WTC11 (cell line): ENCODE results near the gene TSPAN7. TPM values are rescaled to one million over a fixed set of nuclear protein-coding genes. Genes with fewer than 3 reads are reported as not detected.

Experiments used
- ATAC-seq: fragments of 200-7000 bp; cut with Tn5 transposase; 2 replicates; pipeline ENCODE4 v1.10.0; 2021; ENCODE audit warnings: mild to moderate bottlenecking, moderate library complexity
- CTCF ChIA-PET: fragments of 300-600 bp; sonication (Branson Sonifier 250); formaldehyde crosslinking; loops from one replicate; lab custom pipeline; 2021; ENCODE audit warnings: antibody characterized with exemption; lab: Charles Lee
- POLR2A ChIA-PET: fragments of 350-600 bp; sonication (Branson Sonifier 250); formaldehyde crosslinking; loops from one replicate; lab custom pipeline; 2021; ENCODE audit warnings: antibody characterized with exemption; lab: Charles Lee
- DNase-seq: peaks from one replicate; pipeline ENCODE4 v3.0.0; 2021; ENCODE audit warnings: low spot score
- H3K27ac Mint-ChIP-seq: 2 replicates; pipeline ENCODE4 v1.8.0; 2021; ENCODE audit warnings: mixed read lengths
- H3K27me3 Mint-ChIP-seq: 2 replicates; pipeline ENCODE4 v1.8.0; 2021; ENCODE audit warnings: low read depth, mild to moderate bottlenecking, moderate library complexity, mixed read lengths
- H3K36me3 Mint-ChIP-seq: 2 replicates; pipeline ENCODE4 v1.8.0; 2021; ENCODE audit warnings: mixed read lengths
- H3K4me1 Mint-ChIP-seq: 2 replicates; pipeline ENCODE4 v1.8.0; 2022; ENCODE audit warnings: mixed read lengths
- H3K4me3 Mint-ChIP-seq: 2 replicates; pipeline ENCODE4 v1.8.0; 2021; ENCODE audit warnings: mild to moderate bottlenecking, moderate library complexity, mixed read lengths
- H3K9me3 Mint-ChIP-seq: 2 replicates; pipeline ENCODE4 v1.8.0; 2021; ENCODE audit warnings: mixed read lengths
- ATF2 ChIP-seq: sonication (generic); formaldehyde crosslinking; IDR thresholded peaks from 2 replicates; pipeline ENCODE4 v1.8.1; 2022; ENCODE audit warnings: low read depth, missing genetic modification reagents, borderline replicate concordance
- CDX4 ChIP-seq: fragments of 250-450 bp; sonication (Bioruptor Pico); IDR thresholded peaks from 2 replicates; pipeline ENCODE4 v1.9.0; 2021; ENCODE audit warnings: moderate library complexity, mild to moderate bottlenecking, inconsistent platforms, borderline replicate concordance
- CREB1 ChIP-seq: sonication (generic); formaldehyde crosslinking; IDR thresholded peaks from 2 replicates; pipeline ENCODE4 v1.8.0; 2023; ENCODE audit warnings: mild to moderate bottlenecking, missing genetic modification reagents
- IRF2 ChIP-seq: sonication (generic); formaldehyde crosslinking; IDR thresholded peaks from 2 replicates; pipeline ENCODE4 v1.8.0; 2022; ENCODE audit warnings: low read depth, missing genetic modification reagents, borderline replicate concordance
- JAZF1 ChIP-seq: fragments of 250-450 bp; sonication (Bioruptor Pico); IDR thresholded peaks from 2 replicates; pipeline ENCODE4 v1.9.0; 2021; ENCODE audit warnings: moderate library complexity, mild to moderate bottlenecking, inconsistent platforms
- KAT7 ChIP-seq: sonication (generic); formaldehyde crosslinking; IDR thresholded peaks from 2 replicates; pipeline ENCODE4 v1.8.1; 2023; ENCODE audit warnings: missing genetic modification reagents, mild to moderate bottlenecking, borderline replicate concordance
- NFATC4 ChIP-seq: fragments of 250-450 bp; sonication (Bioruptor Pico); IDR thresholded peaks from 2 replicates; pipeline ENCODE4 v1.9.0; 2021; ENCODE audit warnings: mild to moderate bottlenecking
- NR2C2 ChIP-seq: sonication (generic); formaldehyde crosslinking; IDR thresholded peaks from 2 replicates; pipeline ENCODE4 v1.8.0; 2022; ENCODE audit warnings: mild to moderate bottlenecking, missing genetic modification reagents
- SMAD4 ChIP-seq: sonication (generic); formaldehyde crosslinking; IDR thresholded peaks from 2 replicates; pipeline ENCODE4 v1.8.0; 2022; ENCODE audit warnings: mild to moderate bottlenecking, missing genetic modification reagents
- STAT6 ChIP-seq: sonication (generic); formaldehyde crosslinking; conservative IDR thresholded peaks from 2 replicates; pipeline ENCODE4 v1.8.1; 2023; ENCODE audit warnings: mild to moderate bottlenecking, low read depth, missing genetic modification reagents, moderate library complexity
- TCF7 ChIP-seq: sonication (generic); formaldehyde crosslinking; IDR thresholded peaks from 2 replicates; pipeline ENCODE4 v1.8.0; 2022; ENCODE audit warnings: mild to moderate bottlenecking, low read depth, missing genetic modification reagents, moderate library complexity
- ZNF121 ChIP-seq: sonication (generic); formaldehyde crosslinking; IDR thresholded peaks from 2 replicates; pipeline ENCODE4 v1.8.0; 2023; ENCODE audit warnings: missing genetic modification reagents
- ZNF138 ChIP-seq: sonication (generic); formaldehyde crosslinking; conservative IDR thresholded peaks from 2 replicates; pipeline ENCODE4 v1.8.1; 2022; ENCODE audit warnings: mild to moderate bottlenecking, moderate library complexity, missing genetic modification reagents
- ZNF416 ChIP-seq: fragments of 250-450 bp; sonication (Bioruptor Pico); IDR thresholded peaks from 2 replicates; pipeline ENCODE4 v1.9.0; 2021; ENCODE audit warnings: mild to moderate bottlenecking, inconsistent platforms
- ZNF532 ChIP-seq: fragments of 250-450 bp; sonication (Bioruptor Pico); IDR thresholded peaks from 2 replicates; pipeline ENCODE4 v1.9.0; 2021; ENCODE audit warnings: mild to moderate bottlenecking, borderline replicate concordance
- total RNA-seq: library from RNA; stranded (reverse); gene quantifications from 3 replicates; pipeline ENCODE4 v1.2.3, GENCODE V29; 2021
- TF ChIP-seq, protein P1 (sequence below): sonication (generic); formaldehyde crosslinking; IDR thresholded peaks from 2 replicates; pipeline ENCODE4 v1.8.1; 2023; ENCODE audit warnings: mild to moderate bottlenecking, missing genetic modification reagents

TSPAN7 gene
- total RNA-seq, 1 experiment from 2014 or later = 10.8 TPM

DNA sequence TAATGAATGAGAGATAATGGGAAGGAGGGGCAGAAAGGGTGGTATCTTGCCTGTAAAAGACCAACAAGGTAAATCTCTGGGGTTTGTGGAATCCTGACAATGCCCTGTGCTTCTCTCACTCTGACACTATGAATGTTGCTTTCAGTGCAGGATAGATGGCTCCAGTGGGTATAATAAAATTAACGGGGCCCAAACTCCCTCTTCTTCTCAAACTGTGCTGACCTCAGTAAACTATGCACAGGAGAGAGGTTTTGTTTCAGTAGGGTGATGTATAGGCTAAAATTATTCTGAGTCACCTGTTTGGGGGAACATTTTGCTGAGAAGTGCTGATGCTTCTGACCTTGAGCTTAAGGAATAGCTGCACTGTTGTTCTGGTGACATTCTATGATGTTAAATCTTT lies 82.6 kb downstream of the TSPAN7 start:
- Mint-ChIP-seq H3K36me3 (no peaks in the 10 kb centered on the region), H3K9me3 (no peaks in the 10 kb centered on the region), H3K4me1 (0 out of 2 replicates have a peak, but pooled peaks cover 2% of the 10 kb centered on the region), H3K27me3 (peaks cover 2% of the 10 kb centered on the region; the same call in 1 of the 2 replicates), H3K4me3 (no peak overlapping the region), H3K27ac (no peak overlapping the region)
- POLR2A ChIA-PET = no interaction called here
- DNase-seq (no peak), ATAC-seq (no peak)
- TF ChIP-seq CREB1 = no peak
- no peak for TF ChIP-seq NR2C2 (CRISPR knock-in tag)
- TF ChIP-seq ZNF532 = no peak
- no peak for TF ChIP-seq KAT7 (CRISPR knock-in tag)
- no peak for TF ChIP-seq IRF2 (CRISPR knock-in tag)
- TF ChIP-seq ZNF121 = no peak
- TF ChIP-seq TCF7 (CRISPR knock-in tag) = no peak
- TF ChIP-seq JAZF1 (CRISPR knock-in tag) = no peak
- TF ChIP-seq ZNF138 (CRISPR knock-in tag) = no peak
- no peak for TF ChIP-seq SMAD4 (CRISPR knock-in tag)
- no peak for TF ChIP-seq NFATC4 (CRISPR knock-in tag)
- TF ChIP-seq STAT6 = no peak
- no peak for TF ChIP-seq ATF2 (CRISPR knock-in tag)
- TF ChIP-seq, protein P1, sequence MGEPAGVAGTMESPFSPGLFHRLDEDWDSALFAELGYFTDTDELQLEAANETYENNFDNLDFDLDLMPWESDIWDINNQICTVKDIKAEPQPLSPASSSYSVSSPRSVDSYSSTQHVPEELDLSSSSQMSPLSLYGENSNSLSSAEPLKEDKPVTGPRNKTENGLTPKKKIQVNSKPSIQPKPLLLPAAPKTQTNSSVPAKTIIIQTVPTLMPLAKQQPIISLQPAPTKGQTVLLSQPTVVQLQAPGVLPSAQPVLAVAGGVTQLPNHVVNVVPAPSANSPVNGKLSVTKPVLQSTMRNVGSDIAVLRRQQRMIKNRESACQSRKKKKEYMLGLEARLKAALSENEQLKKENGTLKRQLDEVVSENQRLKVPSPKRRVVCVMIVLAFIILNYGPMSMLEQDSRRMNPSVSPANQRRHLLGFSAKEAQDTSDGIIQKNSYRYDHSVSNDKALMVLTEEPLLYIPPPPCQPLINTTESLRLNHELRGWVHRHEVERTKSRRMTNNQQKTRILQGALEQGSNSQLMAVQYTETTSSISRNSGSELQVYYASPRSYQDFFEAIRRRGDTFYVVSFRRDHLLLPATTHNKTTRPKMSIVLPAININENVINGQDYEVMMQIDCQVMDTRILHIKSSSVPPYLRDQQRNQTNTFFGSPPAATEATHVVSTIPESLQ (CRISPR knock-in tag) = no peak
- TF ChIP-seq CDX4 (CRISPR knock-in tag) = no peak
- no peak for TF ChIP-seq ZNF416 (CRISPR knock-in tag)
- CTCF ChIA-PET = no interaction called here
